GM12891 (cell line): ENCODE results near the gene SLC22A4.

Experiments used
- DNase-seq: peaks from one replicate; pipeline ENCODE4 v3.0.0; 2011; ENCODE audit warnings: low spot score; ENCODE audit not compliant: insufficient read length
- FAIRE-seq: peaks from 2 replicates; lab custom pipeline; 2011; peaks lifted over from hg19 to GRCh38; lab: Jason Lieb, UNC
- PAX5 ChIP-seq: IDR thresholded peaks from 2 replicates; pipeline ENCODE4 v1.6.1; 2011; ENCODE audit warnings: low read length, moderate library complexity, mild to moderate bottlenecking; ENCODE audit not compliant: insufficient read depth, severe bottlenecking
- POLR2A ChIP-seq: IDR thresholded peaks from 2 replicates; pipeline ENCODE4 v1.6.1; 2011; ENCODE audit warnings: low read depth, low read length, control low read depth
- POLR2AphosphoS5 ChIP-seq: IDR thresholded peaks from 2 replicates; pipeline ENCODE4 v1.6.1; 2011; ENCODE audit warnings: low read depth, low read length, control low read depth
- POU2F2 ChIP-seq: IDR thresholded peaks from 2 replicates; pipeline ENCODE4 v1.6.1; 2011; ENCODE audit warnings: low read depth, mild to moderate bottlenecking, control low read depth, low read length, moderate library complexity
- SPI1 ChIP-seq: IDR thresholded peaks from 2 replicates; pipeline ENCODE4 v1.6.1; 2011; ENCODE audit warnings: low read depth, low read length, control low read depth
- TAF1 ChIP-seq: IDR thresholded peaks from 2 replicates; pipeline ENCODE4 v1.6.1; 2011; ENCODE audit warnings: low read depth, low read length, control low read depth

SLC22A4 gene

GRCh38 chr5:132313961-132314432 is 19.8 kb downstream of the SLC22A4 start:
- no peak for FAIRE-seq

GRCh38 chr5:132315529-132316067 is 21.4 kb downstream of the SLC22A4 start:
- TF ChIP-seq TAF1, result no peak
- no peak for TF ChIP-seq POU2F2
- no peak for TF ChIP-seq POLR2AphosphoS5
- TF ChIP-seq PAX5, result no peak
- TF ChIP-seq SPI1, result no peak
- FAIRE-seq (no peak), DNase-seq (no peak)

More at GRCh38 chr5:132313961-132314432, 19.8 kb downstream of the SLC22A4 start:
- no peak for TF ChIP-seq POU2F2
- TF ChIP-seq POLR2A, result no peak
- TF ChIP-seq SPI1, result no peak
- no peak for DNase-seq

- TF ChIP-seq POLR2AphosphoS5 (no peak), POLR2A (no peak)
- DNase-seq (no peak), FAIRE-seq (no peak)
Measured at GRCh38 chr5:132319975-132320374, 25.8 kb downstream of the SLC22A4 start.

GRCh38 chr5:132321109-132321721 is 27.0 kb downstream of the SLC22A4 start:
- DNase-seq, result no peak
- no peak for FAIRE-seq
- TF ChIP-seq TAF1 (no peak), POLR2AphosphoS5 (no peak), POLR2A (no peak), PAX5 (no peak), POU2F2 (no peak), SPI1 (no peak)

- FAIRE-seq (no peak), DNase-seq (no peak)
- TF ChIP-seq POU2F2 (no peak), SPI1 (no peak), POLR2A (no peak), POLR2AphosphoS5 (no peak), TAF1 (no peak), PAX5 (no peak)
Measured at GRCh38 chr5:132322266-132322665, 28.1 kb downstream of the SLC22A4 start.

- DNase-seq, result no peak
- FAIRE-seq, result no peak
- TF ChIP-seq TAF1 (no peak), POLR2A (no peak), POU2F2 (no peak), SPI1 (no peak), POLR2AphosphoS5 (no peak), PAX5 (no peak)
Measured at GRCh38 chr5:132323202-132323601, 29.0 kb downstream of the SLC22A4 start.

- no peak for FAIRE-seq
- TF ChIP-seq TAF1 (no peak), PAX5 (no peak), SPI1 (no peak), POLR2AphosphoS5 (no peak), POU2F2 (no peak), POLR2A (no peak)
- DNase-seq, result no peak
Measured at GRCh38 chr5:132325691-132326090, 31.5 kb downstream of the SLC22A4 start.

GRCh38 chr5:132327252-132327955 is 33.2 kb downstream of the SLC22A4 start:
- FAIRE-seq (no peak), DNase-seq (no peak)
- TF ChIP-seq PAX5 (no peak), POU2F2 (no peak), POLR2AphosphoS5 (no peak), SPI1 (no peak)

DNA sequence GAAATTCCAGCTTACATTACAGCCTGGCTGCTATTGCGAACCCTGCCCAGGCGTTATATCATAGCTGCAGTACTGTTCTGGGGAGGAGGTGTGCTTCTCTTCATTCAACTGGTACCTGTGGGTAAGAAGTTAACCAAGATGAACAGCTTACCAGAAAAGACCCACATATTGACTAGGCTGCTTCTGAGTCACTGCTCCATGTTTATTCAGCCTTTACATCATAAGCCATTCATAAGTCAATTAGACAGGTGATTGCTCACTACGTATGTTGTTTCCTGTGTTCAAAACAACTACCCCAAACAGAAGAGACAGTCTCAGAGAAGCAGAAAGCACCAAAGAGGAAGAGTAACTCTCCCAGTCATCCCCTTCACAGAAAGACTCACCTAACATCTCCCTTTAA is 40.6 kb downstream of the SLC22A4 start:
- DNase-seq (no peak), FAIRE-seq (no peak)
- no peak for TF ChIP-seq TAF1
- no peak for TF ChIP-seq POU2F2
- no peak for TF ChIP-seq PAX5
- no peak for TF ChIP-seq POLR2A
- no peak for TF ChIP-seq SPI1
- no peak for TF ChIP-seq POLR2AphosphoS5

DNA sequence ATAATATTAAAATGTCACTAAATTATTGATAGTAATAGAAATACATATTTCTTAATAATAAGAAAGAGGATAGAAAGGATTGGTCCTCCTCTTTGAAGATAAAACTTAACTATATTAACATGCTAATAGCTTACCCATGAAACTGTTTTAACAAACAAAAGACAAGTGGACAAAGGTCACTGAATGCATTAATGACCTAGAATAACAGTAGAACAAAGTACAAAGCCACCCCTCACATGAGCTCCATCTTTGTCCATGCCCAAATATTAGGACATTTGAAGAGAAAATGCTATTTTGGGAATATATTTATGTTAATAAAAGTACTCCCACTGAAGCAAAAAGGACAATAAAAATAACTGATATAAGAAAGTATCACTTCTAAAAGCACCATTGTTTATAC is 41.2 kb downstream of the SLC22A4 start:
- TF ChIP-seq POU2F2 (no peak), TAF1 (no peak), POLR2AphosphoS5 (no peak), POLR2A (no peak), PAX5 (no peak), SPI1 (no peak)
- FAIRE-seq (no peak), DNase-seq (no peak)
